Activated CD4-positive, alpha-beta T cell treated with anti-CD3 and anti-CD28 coated beads, Interleukin-2, amount 10 ng/mL, durations not matched to agents 7 days and 5 days (primary cell): ENCODE measurements around the gene GMNC. TPM values are rescaled to one million over a fixed set of nuclear protein-coding genes. Genes with fewer than 3 reads are reported as not detected.

ENCODE experiments used
- CTCF ChIA-PET: fragments of 350-600 bp; sonication (Branson Sonifier 250); formaldehyde crosslinking; loops from one replicate; lab custom pipeline; 2021; ENCODE audit warnings: antibody characterized with exemption; lab: Charles Lee
- POLR2A ChIA-PET: fragments of 350-600 bp; sonication (Branson Sonifier 250); formaldehyde crosslinking; loops from one replicate; lab custom pipeline; 2021; ENCODE audit warnings: antibody characterized with exemption; lab: Charles Lee
- DNase-seq: peaks from one replicate; pipeline ENCODE4 v3.0.0-alpha.2; 2020
- H3K27ac Mint-ChIP-seq: one replicate; pipeline ENCODE4 v1.8.0; 2021; ENCODE audit warnings: mild to moderate bottlenecking, moderate library complexity, mixed read lengths
- H3K27me3 Mint-ChIP-seq: one replicate; pipeline ENCODE4 v1.8.0; 2021; ENCODE audit warnings: mixed read lengths
- H3K36me3 Mint-ChIP-seq: one replicate; pipeline ENCODE4 v1.8.0; 2021; ENCODE audit warnings: low read depth, mixed read lengths
- H3K4me1 Mint-ChIP-seq: one replicate; pipeline ENCODE4 v1.8.0; 2021; ENCODE audit warnings: mixed read lengths
- H3K4me3 Mint-ChIP-seq: one replicate; pipeline ENCODE4 v1.8.0; 2021; ENCODE audit warnings: mild to moderate bottlenecking, moderate library complexity, mixed read lengths
- H3K9me3 Mint-ChIP-seq: one replicate; pipeline ENCODE4 v1.8.0; 2021; ENCODE audit warnings: mixed read lengths
- total RNA-seq, 2 experiments: library from RNA; stranded (reverse); gene quantifications; one replicate each; pipeline ENCODE4 v1.2.3, GENCODE V29; 2021

The GMNC gene
- total RNA-seq, 2 experiments from 2014 or later = not detected

- H3K9me3 Mint-ChIP-seq = no peaks in the 10 kb centered on the region
- no peaks in the 10 kb centered on the region for H3K36me3 Mint-ChIP-seq
- no peak for DNase-seq
- peaks cover 10% of the 10 kb centered on the region for H3K27me3 Mint-ChIP-seq
- no peak overlapping the region for H3K4me3 Mint-ChIP-seq
- CTCF ChIA-PET = no interaction called here
- H3K4me1 Mint-ChIP-seq = no peaks in the 10 kb centered on the region
- POLR2A ChIA-PET = no interaction called here
- H3K27ac Mint-ChIP-seq = no peak overlapping the region
These were observed 7.6 kb upstream of the GMNC start for GRCh38 chr3:190870127-190870526.

GRCh38 chr3:190867071-190867470 is 4.6 kb upstream of the GMNC start:
- CTCF ChIA-PET = no interaction called here
- no peaks in the 10 kb centered on the region for H3K9me3 Mint-ChIP-seq
- POLR2A ChIA-PET = no interaction called here
- peaks cover 8% of the 10 kb centered on the region for H3K4me1 Mint-ChIP-seq
- no peak overlapping the region for H3K4me3 Mint-ChIP-seq
- H3K36me3 Mint-ChIP-seq = no peaks in the 10 kb centered on the region
- no peak for DNase-seq
- peaks cover 29% of the 10 kb centered on the region for H3K27me3 Mint-ChIP-seq
- no peak overlapping the region for H3K27ac Mint-ChIP-seq

- H3K4me1 Mint-ChIP-seq = peaks cover 9% of the 10 kb centered on the region
- POLR2A ChIA-PET = no interaction called here
- peaks cover 34% of the 10 kb centered on the region for H3K27me3 Mint-ChIP-seq
- H3K36me3 Mint-ChIP-seq = no peaks in the 10 kb centered on the region
- CTCF ChIA-PET = interaction anchor here (0.5 kb wide), 1 partner anchor 8 kb away, joined by 3 read pairs; no protein-coding TSS in a partner anchor
- no peak overlapping the region for H3K27ac Mint-ChIP-seq
- DNase-seq = no peak
- H3K4me3 Mint-ChIP-seq = no peak overlapping the region
- H3K9me3 Mint-ChIP-seq = no peaks in the 10 kb centered on the region
These were observed 3.3 kb upstream of the GMNC start for GRCh38 chr3:190865828-190866227.

GRCh38 chr3:190865419-190865818 is 2.9 kb upstream of the GMNC start:
- no peak overlapping the region for H3K4me3 Mint-ChIP-seq
- peaks cover 9% of the 10 kb centered on the region for H3K4me1 Mint-ChIP-seq
- peaks cover 34% of the 10 kb centered on the region for H3K27me3 Mint-ChIP-seq
- CTCF ChIA-PET = no interaction called here
- H3K27ac Mint-ChIP-seq = no peak overlapping the region
- DNase-seq = no peak
- POLR2A ChIA-PET = no interaction called here
- H3K36me3 Mint-ChIP-seq = no peaks in the 10 kb centered on the region
- no peaks in the 10 kb centered on the region for H3K9me3 Mint-ChIP-seq

GRCh38 chr3:190864002-190864401 is 1.5 kb upstream of the GMNC start:
- ChIA-PET POLR2A (no interaction called here), CTCF (no interaction called here)
- no peaks in the 10 kb centered on the region for H3K36me3 Mint-ChIP-seq
- no peak overlapping the region for H3K27ac Mint-ChIP-seq
- H3K27me3 Mint-ChIP-seq = peaks cover 39% of the 10 kb centered on the region
- no peak for DNase-seq
- H3K9me3 Mint-ChIP-seq = no peaks in the 10 kb centered on the region
- peaks cover 9% of the 10 kb centered on the region for H3K4me1 Mint-ChIP-seq
- H3K4me3 Mint-ChIP-seq = no peak overlapping the region

GRCh38 chr3:190863119-190863465 is 598 bp upstream of the GMNC start:
- no peaks in the 10 kb centered on the region for H3K36me3 Mint-ChIP-seq
- H3K27ac Mint-ChIP-seq = no peak overlapping the region
- peaks cover 9% of the 10 kb centered on the region for H3K4me1 Mint-ChIP-seq
- H3K9me3 Mint-ChIP-seq = no peaks in the 10 kb centered on the region
- ChIA-PET CTCF (no interaction called here), POLR2A (interaction anchor here (0.6 kb wide), 1 partner anchor 11 kb away, joined by 3 read pairs; no protein-coding TSS in a partner anchor)
- DNase-seq = no peak
- H3K4me3 Mint-ChIP-seq = peak overlapping the region; percentile 50
- peaks cover 39% of the 10 kb centered on the region for H3K27me3 Mint-ChIP-seq

- Mint-ChIP-seq H3K9me3 (no peaks in the 10 kb centered on the region), H3K4me1 (peaks cover 9% of the 10 kb centered on the region), H3K27ac (no peak overlapping the region), H3K27me3 (peaks cover 34% of the 10 kb centered on the region), H3K36me3 (no peaks in the 10 kb centered on the region), H3K4me3 (no peak overlapping the region)
- POLR2A ChIA-PET = no interaction called here
- no peak for DNase-seq
- CTCF ChIA-PET = no interaction called here
These were observed 2.0 kb downstream of the GMNC start for GRCh38 chr3:190860521-190860920.

- H3K27me3 Mint-ChIP-seq = peaks cover 5% of the 10 kb centered on the region
- no peaks in the 10 kb centered on the region for H3K9me3 Mint-ChIP-seq
- H3K27ac Mint-ChIP-seq = no peak overlapping the region
- DNase-seq = no peak
- no peaks in the 10 kb centered on the region for H3K4me1 Mint-ChIP-seq
- H3K4me3 Mint-ChIP-seq = no peak overlapping the region
- CTCF ChIA-PET = no interaction called here
- no peaks in the 10 kb centered on the region for H3K36me3 Mint-ChIP-seq
- POLR2A ChIA-PET = no interaction called here
These were observed 7.3 kb downstream of the GMNC start for GRCh38 chr3:190855151-190855550.

- no peak overlapping the region for H3K27ac Mint-ChIP-seq
- ChIA-PET CTCF (no interaction called here), POLR2A (no interaction called here)
- no peaks in the 10 kb centered on the region for H3K9me3 Mint-ChIP-seq
- H3K4me3 Mint-ChIP-seq = no peak overlapping the region
- no peak for DNase-seq
- no peaks in the 10 kb centered on the region for H3K36me3 Mint-ChIP-seq
- H3K4me1 Mint-ChIP-seq = no peaks in the 10 kb centered on the region
- H3K27me3 Mint-ChIP-seq = no peaks in the 10 kb centered on the region
These were observed 8.4 kb downstream of the GMNC start for GRCh38 chr3:190854062-190854461.

- Mint-ChIP-seq H3K27me3 (no peaks in the 10 kb centered on the region), H3K4me1 (no peaks in the 10 kb centered on the region), H3K4me3 (no peak overlapping the region), H3K36me3 (no peaks in the 10 kb centered on the region), H3K9me3 (no peaks in the 10 kb centered on the region), H3K27ac (no peak overlapping the region)
- CTCF ChIA-PET = no interaction called here
- no peak for DNase-seq
- POLR2A ChIA-PET = no interaction called here
These were observed 9.0 kb downstream of the GMNC start for GRCh38 chr3:190853464-190853863.

- CTCF ChIA-PET = no interaction called here
These were observed 12.9 kb downstream of the GMNC start for GRCh38 chr3:190849607-190850006.

GRCh38 chr3:190848870-190849269 is 13.6 kb downstream of the GMNC start:
- Mint-ChIP-seq H3K27ac (no peak overlapping the region), H3K36me3 (no peaks in the 10 kb centered on the region), H3K9me3 (no peaks in the 10 kb centered on the region), H3K4me1 (no peaks in the 10 kb centered on the region), H3K4me3 (no peak overlapping the region), H3K27me3 (no peaks in the 10 kb centered on the region)
- ChIA-PET CTCF (no interaction called here), POLR2A (no interaction called here)
- DNase-seq = no peak

More at GRCh38 chr3:190849607-190850006, 12.9 kb downstream of the GMNC start:
- DNase-seq = no peak
- Mint-ChIP-seq H3K36me3 (no peaks in the 10 kb centered on the region), H3K27me3 (no peaks in the 10 kb centered on the region), H3K4me1 (no peaks in the 10 kb centered on the region), H3K27ac (no peak overlapping the region), H3K9me3 (no peaks in the 10 kb centered on the region), H3K4me3 (no peak overlapping the region)
- POLR2A ChIA-PET = no interaction called here

- ChIA-PET POLR2A (no interaction called here), CTCF (no interaction called here)
- Mint-ChIP-seq H3K9me3 (no peaks in the 10 kb centered on the region), H3K36me3 (no peaks in the 10 kb centered on the region), H3K4me3 (no peak overlapping the region), H3K4me1 (no peaks in the 10 kb centered on the region), H3K27me3 (no peaks in the 10 kb centered on the region), H3K27ac (no peak overlapping the region)
- no peak for DNase-seq
These were observed 15.1 kb downstream of the GMNC start for GRCh38 chr3:190847436-190847835.

- POLR2A ChIA-PET = no interaction called here
- H3K36me3 Mint-ChIP-seq = no peaks in the 10 kb centered on the region
- H3K27ac Mint-ChIP-seq = no peak overlapping the region
- no peaks in the 10 kb centered on the region for H3K27me3 Mint-ChIP-seq
- H3K9me3 Mint-ChIP-seq = no peaks in the 10 kb centered on the region
- H3K4me1 Mint-ChIP-seq = no peaks in the 10 kb centered on the region
- no peak overlapping the region for H3K4me3 Mint-ChIP-seq
- DNase-seq = no peak
- CTCF ChIA-PET = no interaction called here
These were observed 22.3 kb downstream of the GMNC start for GRCh38 chr3:190840146-190840545.
